ENCODE results near the gene TLE7.

DNA sequence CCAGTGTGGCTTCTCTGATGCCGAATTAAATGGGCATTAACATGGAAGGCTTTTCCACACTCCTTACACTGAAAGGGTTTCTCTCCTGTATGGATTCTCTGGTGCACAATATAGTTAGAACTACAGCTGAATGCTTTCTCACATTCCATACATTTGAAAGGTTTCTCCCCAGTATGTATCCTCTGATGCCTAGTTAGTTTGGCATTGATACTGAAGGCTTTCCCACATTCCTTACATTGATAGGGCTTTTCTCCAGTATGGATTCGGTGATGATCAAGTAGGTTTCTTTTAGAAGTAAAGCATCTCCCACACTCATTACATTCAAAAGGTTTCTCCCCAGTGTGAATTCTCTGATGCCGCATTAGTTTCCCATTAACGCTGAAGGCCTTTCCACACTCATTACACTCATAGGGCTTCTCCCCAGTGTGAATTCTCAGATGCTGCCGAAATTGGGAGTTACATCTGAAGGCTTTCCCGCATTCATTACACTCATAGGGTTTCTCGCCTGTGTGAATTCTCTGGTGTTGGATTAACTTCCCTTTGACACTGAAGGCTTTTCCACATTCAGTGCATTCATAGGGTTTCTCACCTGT lies 6.5 kb upstream of the TLE7 start:
- TF ChIP-seq, protein P1, sequence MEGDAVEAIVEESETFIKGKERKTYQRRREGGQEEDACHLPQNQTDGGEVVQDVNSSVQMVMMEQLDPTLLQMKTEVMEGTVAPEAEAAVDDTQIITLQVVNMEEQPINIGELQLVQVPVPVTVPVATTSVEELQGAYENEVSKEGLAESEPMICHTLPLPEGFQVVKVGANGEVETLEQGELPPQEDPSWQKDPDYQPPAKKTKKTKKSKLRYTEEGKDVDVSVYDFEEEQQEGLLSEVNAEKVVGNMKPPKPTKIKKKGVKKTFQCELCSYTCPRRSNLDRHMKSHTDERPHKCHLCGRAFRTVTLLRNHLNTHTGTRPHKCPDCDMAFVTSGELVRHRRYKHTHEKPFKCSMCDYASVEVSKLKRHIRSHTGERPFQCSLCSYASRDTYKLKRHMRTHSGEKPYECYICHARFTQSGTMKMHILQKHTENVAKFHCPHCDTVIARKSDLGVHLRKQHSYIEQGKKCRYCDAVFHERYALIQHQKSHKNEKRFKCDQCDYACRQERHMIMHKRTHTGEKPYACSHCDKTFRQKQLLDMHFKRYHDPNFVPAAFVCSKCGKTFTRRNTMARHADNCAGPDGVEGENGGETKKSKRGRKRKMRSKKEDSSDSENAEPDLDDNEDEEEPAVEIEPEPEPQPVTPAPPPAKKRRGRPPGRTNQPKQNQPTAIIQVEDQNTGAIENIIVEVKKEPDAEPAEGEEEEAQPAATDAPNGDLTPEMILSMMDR (IDR thresholded peaks at IDR 0.05), result no peak
- no peak for TF ChIP-seq ZFX (IDR thresholded peaks at IDR 0.05; ENCODE audit: borderline replicate concordance)

Data from 22Rv1 (cell line).